Brain pericyte (primary cell): ENCODE measurements around the gene STK36.

Experiments
- DNase-seq: peaks from one replicate; pipeline ENCODE4 v3.0.0-alpha.2; 2012; ENCODE audit warnings: low read depth, low spot score

STK36 gene

DNA sequence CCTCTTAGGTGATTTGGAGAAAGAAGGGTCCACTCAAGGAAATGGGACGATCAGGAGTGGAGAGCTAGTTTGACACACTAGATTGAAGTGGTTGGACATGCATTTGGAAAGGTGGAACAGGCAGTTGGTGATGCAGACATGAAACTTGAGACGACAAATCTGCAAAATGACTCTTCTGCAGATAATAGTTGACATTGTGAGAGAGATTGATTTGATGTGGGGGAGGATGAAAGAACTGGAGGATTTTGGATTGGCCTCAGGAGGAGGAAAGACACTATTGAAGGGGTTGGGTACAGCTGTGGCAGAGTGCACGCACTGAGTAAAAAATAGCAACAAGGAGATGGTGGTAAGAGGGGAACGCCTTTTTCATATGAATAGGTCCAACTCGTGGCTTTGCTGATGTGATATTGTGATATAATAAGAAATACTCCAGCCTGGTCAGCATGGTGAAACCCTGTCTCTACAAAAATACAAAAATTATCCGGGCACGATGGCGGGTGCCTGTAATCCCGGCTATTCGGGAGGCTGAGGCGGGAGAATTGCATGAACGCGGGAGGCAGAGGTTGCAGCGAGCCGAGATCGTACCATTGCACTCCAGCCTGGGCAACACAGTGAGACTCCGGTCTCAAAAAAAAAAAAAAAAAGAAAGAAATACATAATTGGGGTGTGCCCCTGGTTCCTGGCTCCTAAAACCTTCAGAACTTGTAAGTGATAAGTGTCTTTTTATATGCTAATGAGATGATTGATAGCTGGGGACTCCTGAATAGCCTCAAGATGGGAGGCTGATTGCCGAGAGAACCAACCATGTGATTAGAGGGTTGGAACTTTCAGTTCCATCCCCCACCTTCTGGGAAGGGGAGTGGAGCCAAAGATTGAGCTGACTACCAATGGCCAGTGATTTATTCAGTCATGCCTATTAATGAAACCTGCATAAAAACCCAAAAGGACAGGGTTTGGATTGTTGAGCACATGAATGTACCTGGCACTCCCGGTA lies 48.5 kb downstream of the STK36 start:
- DNase-seq = no peak

DNA sequence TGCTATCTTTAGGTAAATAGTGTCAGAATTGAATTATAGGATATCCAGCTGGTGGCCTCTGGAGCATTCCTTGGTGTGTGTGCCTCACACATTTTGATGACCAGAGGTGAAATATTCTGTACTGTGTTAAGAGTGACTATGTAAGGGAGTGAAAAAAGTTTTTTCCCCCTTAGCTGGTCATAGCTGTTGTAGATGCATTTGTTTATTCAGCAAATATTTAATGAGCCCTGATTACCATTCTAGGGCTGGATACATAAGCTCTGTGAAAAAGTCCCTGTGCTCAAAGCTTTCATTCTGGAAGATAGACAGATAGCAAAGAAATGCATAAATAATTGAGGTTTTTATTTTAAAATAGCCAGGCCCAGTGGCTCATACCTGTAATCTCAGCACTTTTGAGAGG lies 49.6 kb downstream of the STK36 start:
- DNase-seq = no peak

DNA sequence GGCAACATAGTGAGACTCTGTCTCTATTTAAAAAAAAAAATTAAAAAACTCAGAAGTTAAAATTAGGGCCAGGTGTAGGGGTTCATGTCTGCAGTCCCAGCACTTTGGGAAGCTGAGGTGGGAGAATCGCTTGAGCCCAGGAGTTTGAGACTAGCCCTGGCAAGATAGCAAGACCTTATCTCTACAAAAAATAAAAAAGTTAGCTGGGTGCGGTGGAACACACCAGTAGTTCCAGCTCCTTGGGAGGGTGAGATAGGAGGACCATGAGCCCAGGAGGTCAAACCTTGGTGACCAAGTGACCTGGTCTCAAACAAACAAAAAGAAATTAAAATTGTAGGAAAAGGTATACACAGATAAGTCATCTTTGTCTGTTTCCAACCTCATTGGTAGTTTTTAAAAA lies 50.0 kb downstream of the STK36 start:
- no peak for DNase-seq

DNA sequence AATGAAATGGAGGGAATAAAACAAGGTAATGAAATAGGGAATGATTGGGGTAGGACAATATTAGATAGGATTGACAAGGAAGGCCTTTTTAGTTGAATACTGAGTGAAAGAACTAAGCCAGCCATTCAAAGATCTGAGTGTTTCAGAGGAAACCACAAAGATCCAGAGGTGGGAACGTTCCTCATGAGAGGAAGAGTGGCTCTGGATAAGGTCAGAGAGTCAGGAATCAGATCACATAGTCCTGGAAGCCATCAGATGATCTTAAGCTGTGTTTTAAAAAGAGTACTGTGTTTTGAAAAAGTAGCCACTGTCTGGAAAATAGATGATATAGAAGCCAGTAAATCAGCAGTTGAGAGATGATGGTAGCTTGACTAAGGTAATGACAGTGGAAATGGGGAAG lies 50.5 kb downstream of the STK36 start:
- DNase-seq = no peak

DNA sequence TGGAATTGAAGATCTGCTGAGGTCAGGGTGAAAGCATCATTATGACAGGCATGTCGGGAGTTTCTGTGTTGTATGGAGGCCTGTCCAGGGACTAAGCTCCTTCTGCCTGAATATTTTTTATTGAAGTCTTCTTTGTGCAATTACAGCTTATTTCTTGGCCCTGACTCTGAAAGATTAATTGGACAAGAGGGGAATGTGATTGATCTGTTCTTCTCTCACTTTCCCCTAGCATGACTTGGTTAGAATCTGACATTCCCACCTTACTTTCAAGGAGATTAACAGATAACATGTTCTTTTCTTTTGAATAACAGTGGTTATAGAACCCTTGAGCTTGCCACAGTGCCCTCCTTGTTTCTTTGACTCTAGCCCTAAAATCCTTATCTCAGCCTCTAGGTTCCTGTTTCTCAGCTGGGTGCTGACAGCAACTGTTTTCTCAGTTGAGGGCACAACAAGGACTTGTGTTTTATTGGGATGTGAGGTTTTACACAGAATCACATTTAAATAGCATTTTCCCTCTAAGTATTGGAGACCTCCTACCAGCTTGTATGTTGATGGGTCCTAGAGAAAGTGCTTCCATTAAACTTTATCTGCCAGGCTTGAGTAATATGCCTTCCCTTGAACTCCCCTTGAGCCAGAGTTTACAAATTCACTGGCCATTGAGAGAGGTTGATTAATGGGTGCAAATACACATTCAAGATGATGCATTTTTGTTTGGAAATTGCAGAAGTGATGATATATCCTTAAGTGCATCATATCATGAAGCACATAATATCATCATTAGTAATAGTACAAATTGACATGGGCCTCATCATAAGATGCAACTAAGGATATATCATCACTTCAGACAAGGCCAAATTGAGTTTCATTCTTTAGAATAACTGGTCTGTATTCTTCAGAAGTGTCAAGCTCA lies 51.2 kb downstream of the STK36 start:
- no peak for DNase-seq

DNA sequence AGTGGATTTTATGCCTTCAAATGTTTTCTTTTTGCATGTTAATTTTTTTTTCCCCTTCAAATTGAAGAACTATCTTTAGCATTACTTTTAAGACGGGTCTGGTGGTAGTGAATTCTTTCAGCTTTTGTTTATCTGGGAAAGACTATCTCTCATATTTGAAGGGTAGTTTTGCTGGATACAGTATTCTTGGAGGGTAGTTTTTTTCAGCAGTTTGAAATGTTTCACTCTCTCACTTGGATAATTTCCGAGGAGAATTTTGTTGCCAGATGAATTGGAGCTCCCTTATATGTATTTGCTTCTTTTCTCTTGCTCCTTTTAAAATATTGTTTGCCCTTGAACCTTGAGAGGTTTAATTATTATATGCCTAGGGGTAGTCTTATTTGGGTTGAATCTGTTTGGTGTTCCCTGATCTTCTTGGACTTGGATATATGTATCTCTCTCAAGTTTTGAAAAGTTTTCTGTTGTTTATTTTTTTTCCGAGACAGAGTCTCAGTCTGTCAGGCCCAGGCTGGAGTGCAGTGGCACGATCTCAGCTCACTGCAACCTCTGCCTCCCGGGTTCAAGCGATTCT lies 54.2 kb downstream of the STK36 start:
- no peak for DNase-seq

DNA sequence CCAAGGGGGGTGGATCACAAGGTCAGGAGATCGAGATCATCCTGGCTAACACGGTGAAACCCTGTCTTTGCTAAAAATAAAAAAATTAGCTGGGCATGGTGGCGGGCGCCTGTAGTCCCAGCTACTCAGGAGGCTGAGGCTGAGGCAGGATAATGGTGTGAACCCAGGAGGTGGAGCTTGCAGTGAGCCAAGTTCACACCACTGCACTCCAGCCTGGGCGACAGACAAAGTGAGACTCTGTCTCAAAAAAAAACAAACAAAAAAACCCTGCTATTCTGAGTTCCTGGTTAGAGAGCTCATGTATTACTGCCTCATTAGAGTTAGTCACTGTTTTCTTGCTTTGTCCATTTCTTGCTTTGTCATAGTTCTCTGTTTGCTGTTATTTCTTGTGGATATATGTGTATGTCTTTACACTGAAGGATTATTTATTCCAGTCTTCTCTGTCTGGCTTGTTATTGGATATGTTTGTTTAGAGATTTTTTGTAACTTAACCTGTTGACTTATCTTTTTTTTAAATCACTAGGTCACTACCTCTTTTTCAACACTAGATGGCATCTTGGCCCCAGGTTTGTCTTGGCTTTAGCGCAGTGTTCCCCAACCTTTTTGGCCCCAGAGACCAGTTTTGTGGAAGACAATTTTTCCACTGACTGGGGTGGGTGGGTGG lies 55.7 kb downstream of the STK36 start:
- DNase-seq = no peak

DNA sequence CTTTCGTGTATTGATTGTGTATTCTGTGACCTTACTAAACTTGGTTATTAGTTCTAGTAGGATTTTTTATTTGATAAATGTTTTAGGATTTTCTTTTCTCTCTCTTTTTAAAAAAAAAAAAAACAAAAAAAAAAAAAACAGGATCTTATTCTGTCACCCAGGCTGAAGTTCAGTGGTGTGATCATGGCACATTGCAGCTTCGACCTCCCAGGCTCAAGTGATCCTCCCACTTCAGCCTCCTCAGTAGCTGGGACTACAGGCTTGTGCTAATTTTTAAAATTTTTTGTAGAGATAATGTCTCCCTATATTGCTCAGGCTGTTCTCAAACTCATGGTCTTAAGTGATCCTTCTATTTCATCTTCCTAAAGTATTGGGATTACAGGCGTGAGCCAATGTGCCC lies 57.8 kb downstream of the STK36 start:
- no peak for DNase-seq

DNA sequence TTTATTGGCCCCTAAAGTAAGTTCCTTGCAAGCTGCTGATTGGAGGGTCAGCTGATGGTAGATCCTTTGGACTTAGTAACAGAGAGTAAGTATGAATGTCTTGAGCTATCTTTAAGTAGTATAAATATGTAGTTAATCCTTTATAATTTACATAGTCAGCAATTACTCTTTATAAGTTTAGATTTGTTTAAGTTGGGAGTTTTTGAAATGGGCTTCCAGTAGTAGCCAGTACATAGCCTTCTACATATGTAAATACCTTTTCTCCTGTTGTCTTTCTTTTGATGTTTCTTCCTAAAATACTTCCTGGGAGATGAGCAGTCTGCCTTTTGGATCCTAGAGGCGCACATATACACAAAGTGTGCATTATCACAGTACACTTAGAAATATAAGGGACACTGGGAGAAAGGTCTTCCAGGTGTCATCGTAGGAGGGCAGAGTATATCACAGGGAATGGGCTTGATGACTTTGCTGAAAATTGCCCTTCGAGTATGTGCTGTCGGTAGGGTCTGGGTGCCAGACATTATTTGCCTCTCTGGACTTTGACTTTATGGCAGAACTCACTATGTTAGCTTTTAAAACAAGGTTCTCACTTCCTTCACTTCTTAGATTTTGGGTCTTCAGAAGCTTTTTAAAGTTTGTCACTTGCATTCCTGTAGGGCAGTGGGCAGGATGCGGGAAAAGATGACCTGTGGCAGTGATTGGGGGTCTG lies 60.3 kb downstream of the STK36 start:
- no peak for DNase-seq

DNA sequence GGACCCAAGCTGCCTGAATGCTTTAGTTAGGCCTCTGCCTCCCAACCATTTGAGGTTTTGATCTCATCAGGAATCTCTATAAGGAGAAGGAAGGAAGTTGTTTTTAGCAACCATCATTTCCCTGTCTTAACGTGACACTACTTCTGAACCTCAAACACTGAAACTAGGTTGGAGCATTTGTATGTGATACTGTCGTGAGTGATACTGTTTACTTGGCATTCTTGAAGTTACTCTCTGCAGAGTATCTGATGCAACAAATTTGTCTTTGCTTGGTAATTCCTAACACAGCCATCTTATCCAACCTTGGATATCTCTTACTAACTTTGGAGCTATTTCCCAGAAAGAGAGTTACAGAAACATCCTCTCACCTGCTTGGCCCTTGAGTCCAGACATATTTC lies 60.9 kb downstream of the STK36 start:
- no peak for DNase-seq

DNA sequence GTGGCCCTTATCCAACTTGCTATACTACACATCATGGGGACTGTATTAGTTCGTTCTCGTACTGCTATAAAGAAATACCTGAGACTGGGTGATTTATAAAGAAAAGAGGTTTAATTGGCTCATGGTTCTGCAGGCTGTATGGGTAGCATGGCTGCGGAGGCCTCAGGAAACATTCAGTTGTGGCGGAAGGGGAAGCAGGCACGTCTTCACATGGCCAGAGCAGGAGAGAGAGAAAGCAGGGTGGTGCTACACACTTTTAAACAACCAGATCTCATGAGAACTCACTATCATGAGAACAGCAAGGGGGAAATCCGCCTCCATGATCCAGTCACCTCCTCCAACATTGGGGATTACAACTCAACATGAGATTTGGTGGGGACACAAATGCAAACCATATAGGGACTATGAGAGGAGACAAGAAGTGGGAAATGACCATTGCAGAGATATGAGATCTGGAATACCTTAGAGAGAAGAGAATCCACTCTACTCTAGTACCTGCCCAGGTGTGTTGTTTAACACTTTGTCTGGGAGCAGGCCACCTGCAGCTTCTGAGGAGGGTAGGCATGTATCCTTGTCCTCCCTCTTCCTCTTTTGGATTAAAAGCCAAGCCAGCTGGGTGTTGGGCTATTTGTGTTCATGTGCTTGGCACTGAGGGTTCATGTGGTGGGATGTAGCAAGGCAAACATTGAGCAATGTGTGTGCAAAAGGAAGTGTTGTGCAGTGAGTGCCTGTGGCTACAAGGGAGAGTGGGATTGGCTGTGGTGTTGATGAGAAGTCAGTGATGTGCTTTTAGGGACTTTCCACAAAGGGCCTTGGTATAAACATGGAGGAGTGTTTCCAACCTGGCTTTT lies 61.5 kb downstream of the STK36 start:
- DNase-seq = no peak

DNA sequence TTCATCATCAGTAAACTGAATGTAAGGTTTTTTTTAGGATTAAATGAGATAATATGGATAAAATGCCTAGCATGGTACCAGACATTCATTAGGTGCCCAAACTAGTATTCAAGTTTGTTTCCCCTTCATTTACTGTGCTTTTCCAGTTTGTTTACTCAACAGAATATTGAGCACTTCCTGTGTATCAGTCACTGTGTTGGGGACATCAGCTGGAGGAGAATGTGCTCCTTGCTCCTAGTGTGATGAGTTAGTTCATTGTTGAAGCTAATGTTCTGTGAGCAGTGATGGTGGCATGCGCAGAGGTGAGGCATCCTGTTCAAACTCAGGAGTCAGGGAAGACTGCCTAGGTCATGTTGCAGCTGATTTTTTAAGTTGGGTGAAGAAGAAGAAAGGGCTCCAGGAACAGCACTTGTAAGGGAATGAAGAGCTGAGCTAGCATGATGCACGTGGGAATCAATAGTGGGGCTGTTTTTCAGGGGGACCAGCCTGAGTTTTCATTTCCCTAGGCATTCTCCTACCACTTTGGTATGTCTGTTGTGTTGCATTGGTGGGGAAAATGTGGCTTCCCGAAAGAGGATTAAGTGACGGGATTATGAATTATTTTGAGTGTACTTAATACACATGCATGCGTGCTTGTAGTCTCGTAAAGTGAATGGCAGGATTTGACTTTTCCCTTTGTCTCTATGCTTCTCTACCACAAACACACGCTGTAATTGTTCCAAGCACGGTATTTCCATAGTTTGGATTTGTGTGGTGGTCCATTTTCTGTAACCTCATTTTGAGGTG lies 62.5 kb downstream of the STK36 start:
- DNase-seq = no peak

DNA sequence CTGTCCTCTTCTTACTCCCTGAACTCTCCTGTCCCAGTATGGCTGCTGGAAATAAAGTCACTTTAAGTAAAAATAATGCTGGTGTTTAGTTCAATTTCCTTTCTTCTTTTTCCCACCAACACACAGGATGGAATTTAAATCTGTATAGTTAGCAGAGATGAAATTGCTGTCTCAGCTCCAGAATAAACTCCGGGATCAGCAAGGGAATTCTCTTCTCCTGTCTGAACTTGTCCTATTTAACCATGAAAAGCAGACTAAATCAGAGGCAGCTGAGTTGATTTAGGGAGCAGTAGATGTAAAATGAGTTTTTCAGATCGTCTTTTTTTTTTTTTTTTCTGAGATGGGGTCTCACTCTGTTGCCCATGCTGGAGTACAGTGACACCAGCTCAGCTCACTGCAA lies 64.6 kb downstream of the STK36 start:
- DNase-seq = no peak

DNA sequence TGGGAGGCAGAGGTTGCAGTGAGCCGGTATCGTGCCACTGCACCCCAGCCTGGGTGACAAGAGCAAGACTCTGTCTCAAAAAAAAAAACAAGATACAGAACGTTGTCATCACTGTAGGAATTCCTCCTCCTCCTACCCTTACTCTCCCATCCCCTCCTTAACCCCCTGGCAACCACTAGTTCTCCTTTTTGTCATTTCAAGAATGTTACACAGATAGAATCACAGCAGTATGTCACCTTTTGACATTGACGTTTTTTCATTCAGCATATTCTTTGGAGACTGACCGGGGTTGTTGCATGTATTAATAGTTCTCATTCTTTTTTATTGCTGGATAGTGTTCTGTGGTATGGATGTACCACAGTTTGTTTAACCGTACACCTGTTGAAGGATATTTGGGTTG lies 71.2 kb downstream of the STK36 start:
- no peak for DNase-seq

DNA sequence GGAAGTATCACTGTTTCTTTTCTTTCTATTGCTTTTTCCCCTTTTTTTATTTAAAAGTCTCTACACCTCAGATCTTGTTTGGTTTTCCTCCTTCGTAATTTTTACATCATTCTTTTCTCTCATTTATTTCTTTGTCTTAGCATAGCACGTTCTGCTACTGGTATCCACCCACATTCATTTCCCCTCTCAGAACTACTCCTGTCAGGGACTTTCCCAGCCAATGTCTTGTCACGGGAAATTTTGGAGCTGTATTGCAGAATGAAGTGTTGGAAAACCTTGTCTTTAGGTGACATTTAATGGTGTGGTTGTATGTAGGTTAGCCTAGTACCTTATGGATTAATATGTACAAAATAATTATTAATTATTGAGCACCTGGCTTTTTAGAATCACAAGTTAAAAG lies 72.7 kb downstream of the STK36 start:
- DNase-seq = no peak

DNA sequence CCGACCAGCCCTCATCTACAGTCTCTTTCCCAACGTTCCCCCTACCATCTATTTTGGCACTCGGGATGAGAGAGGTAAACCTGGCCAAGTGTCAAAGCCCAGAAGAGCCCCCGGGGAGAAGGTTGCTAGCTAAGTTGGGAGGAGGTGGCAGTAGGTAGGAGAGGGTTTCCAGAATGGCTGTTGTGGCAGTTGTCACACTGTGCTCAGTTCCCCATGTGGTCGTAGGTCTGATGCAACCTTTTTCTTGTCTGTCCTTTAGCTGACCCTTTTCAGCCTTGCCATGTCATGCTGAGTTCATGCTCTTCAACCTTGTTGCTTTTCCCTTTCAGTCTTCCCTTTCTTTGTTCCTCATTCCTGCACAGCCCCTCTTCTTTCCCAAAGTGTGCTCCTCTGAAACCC lies 73.3 kb downstream of the STK36 start:
- no peak for DNase-seq

DNA sequence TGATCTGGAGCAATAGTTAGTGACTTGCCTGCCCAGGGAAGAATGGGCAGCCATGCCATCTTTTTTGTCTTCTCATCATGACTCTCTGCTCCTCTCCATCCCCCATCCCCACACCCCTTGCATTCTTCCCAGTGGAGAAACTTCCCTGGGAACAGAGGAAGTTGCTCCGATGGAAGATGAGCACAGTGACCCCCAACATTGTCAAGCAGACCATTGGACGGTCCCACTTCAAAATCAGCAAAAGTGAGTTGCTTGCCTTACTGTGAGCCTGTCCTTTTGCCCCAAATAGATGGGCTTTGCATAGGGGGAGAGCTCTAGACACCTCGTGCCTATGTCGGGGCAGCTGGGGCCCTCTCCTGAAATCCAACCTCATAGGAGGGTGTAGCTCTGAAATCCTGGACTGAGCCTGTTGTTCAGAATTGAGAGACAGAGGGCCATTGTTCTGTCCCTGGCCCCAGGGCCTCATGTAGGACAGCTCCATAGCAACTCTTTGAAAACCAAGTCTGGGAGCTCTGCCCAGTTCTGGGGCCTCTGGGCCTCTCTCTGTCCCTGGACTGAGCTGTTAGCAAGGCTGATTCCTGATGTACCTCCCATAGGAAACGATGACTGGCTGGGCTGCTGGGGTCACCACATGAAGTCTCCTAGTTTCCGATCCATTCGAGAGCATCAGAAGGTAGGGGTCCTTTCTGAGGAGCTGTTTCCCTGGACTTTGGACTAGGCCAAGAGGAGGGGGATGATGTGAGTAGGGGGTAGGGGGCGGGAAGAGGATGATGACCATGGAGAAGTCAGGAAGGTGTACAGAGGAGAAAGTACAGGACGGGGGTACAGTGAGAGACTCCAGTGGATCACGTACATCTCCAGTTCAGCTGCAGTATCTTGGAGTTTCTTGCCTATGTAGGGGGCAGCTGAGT lies 73.9 kb downstream of the STK36 start:
- DNase-seq = no peak

DNA sequence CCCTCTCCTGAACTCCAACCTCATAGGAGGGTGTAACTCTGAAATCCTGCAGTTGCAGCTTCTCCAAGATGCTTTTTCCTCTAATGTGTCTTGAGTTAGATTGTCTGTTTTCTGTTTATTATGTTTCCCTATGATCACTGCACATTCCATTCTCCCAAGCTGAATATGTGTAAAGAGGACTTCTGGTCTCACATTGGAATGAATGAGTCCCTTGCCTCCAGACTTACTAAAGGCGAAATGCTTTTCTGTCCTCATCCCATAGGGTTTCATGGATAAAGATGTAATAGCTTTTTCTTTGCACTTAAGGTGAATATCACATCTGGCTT lies 74.5 kb downstream of the STK36 start:
- DNase-seq = no peak
